HepG2 (cell line): ENCODE results near the gene TTC28.

Source experiments
- MYC ChIP-seq: sonication (generic); formaldehyde crosslinking; IDR thresholded peaks from 2 replicates; pipeline ENCODE4 v1.9.0; 2021; ENCODE audit warnings: missing genetic modification reagents, borderline replicate concordance
- RAD21 ChIP-seq: fragments of 450-650 bp; formaldehyde crosslinking; IDR thresholded peaks from 2 replicates; pipeline ENCODE4 v1.5.0; 2020; ENCODE audit warnings: mild to moderate bottlenecking
- RFX5 ChIP-seq: IDR thresholded peaks from 2 replicates; pipeline ENCODE4 v1.6.1; 2011; ENCODE audit warnings: low read depth, low read length, improper control_type of control experiment
- TAF1 ChIP-seq: sonication (generic); formaldehyde crosslinking; IDR thresholded peaks from 2 replicates; pipeline ENCODE4 v1.4.0; 2020; ENCODE audit warnings: missing genetic modification reagents
- ZNF720 ChIP-seq: sonication (generic); formaldehyde crosslinking; IDR thresholded peaks from 2 replicates; pipeline ENCODE4 v1.4.0; 2020; ENCODE audit warnings: missing genetic modification reagents
- TF ChIP-seq, protein P1 (sequence below): sonication (generic); formaldehyde crosslinking; IDR thresholded peaks from 2 replicates; pipeline ENCODE4 v1.5.0; 2020; ENCODE audit warnings: mild to moderate bottlenecking, missing genetic modification reagents, moderate library complexity

DNA sequence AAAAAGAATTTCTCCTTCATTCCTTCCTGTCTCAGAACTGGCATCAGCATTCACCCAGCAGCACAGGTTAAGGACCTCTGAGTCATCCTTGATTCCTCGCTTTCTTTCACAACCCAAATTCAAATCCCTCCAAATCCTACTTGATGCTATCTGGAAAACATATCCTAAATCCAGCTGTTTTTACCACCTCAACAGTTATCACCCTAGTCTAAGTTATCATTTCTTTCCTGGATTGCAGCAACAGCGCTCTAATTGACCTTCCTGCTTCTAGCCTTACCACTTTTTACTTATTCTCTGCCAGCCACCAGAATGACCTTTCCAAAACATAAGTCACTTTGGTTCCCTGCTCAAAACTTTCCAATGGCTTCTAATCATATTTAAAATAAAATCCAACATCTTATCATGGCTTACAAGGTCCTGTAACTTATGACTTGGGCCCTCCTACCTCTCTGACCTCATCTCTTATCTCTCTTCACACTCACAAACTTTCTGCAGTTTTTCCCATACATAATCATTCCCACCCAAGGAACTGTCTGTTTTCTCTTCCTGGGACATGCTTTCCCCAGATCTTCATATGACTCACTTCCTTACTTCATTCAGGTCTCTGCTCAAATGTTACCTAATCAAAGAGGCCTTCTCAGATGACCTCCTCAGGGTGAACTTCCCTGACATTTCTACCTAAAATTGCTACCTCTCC lies 119.4 kb downstream of the TTC28 start:
- no peak for TF ChIP-seq TAF1
- no peak for TF ChIP-seq RFX5
- no peak for TF ChIP-seq ZNF720 (CRISPR knock-in tag)
- TF ChIP-seq, protein P1, sequence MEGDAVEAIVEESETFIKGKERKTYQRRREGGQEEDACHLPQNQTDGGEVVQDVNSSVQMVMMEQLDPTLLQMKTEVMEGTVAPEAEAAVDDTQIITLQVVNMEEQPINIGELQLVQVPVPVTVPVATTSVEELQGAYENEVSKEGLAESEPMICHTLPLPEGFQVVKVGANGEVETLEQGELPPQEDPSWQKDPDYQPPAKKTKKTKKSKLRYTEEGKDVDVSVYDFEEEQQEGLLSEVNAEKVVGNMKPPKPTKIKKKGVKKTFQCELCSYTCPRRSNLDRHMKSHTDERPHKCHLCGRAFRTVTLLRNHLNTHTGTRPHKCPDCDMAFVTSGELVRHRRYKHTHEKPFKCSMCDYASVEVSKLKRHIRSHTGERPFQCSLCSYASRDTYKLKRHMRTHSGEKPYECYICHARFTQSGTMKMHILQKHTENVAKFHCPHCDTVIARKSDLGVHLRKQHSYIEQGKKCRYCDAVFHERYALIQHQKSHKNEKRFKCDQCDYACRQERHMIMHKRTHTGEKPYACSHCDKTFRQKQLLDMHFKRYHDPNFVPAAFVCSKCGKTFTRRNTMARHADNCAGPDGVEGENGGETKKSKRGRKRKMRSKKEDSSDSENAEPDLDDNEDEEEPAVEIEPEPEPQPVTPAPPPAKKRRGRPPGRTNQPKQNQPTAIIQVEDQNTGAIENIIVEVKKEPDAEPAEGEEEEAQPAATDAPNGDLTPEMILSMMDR, result no peak
- no peak for TF ChIP-seq MYC (CRISPR knock-in tag)
- TF ChIP-seq RAD21 (CRISPR knock-in tag), result no peak
